Activated CD4-positive, alpha-beta T cell treated with anti-CD3 and anti-CD28 coated beads, Interleukin-2, amount 50 U/mL, for 48 hours (primary cell): ENCODE data around the gene ABCB4.
"Not testable (repeated sequence)": the region's sequence is repeated elsewhere in the genome, so short reads cannot be mapped to it uniquely, and the experiment has no call there.

ENCODE experiments used
- DNase-seq, 2 experiments: peaks; one replicate each; pipeline ENCODE4 v3.0.0-alpha.2; 2020

ABCB4 gene

GRCh38 chr7:87474533-87475358 lies 734 bp downstream of the ABCB4 start:
- no peak for DNase-seq

GRCh38 chr7:87473986-87474385 lies 1.5 kb downstream of the ABCB4 start:
- DNase-seq: no peak

- no peak for DNase-seq
These were observed 2.3 kb downstream of the ABCB4 start for GRCh38 chr7:87473192-87473591.

GRCh38 chr7:87471473-87471872 lies 4.0 kb downstream of the ABCB4 start:
- DNase-seq: no peak

GRCh38 chr7:87469204-87469603 lies 6.3 kb downstream of the ABCB4 start:
- not testable (repeated sequence) for DNase-seq

GRCh38 chr7:87465534-87465880 lies 10.0 kb downstream of the ABCB4 start:
- DNase-seq: not testable (repeated sequence)

- not testable (repeated sequence) for DNase-seq
These were observed 10.5 kb downstream of the ABCB4 start for GRCh38 chr7:87464830-87465533.

GRCh38 chr7:87463982-87464381 lies 11.5 kb downstream of the ABCB4 start:
- no peak for DNase-seq

GRCh38 chr7:87460444-87460843 lies 15.0 kb downstream of the ABCB4 start:
- not testable (repeated sequence) for DNase-seq

- no peak for DNase-seq
These were observed 15.5 kb downstream of the ABCB4 start for GRCh38 chr7:87459941-87460340.

GRCh38 chr7:87458148-87458547 lies 17.3 kb downstream of the ABCB4 start:
- DNase-seq: no peak

GRCh38 chr7:87456247-87456646 lies 19.2 kb downstream of the ABCB4 start:
- no peak for DNase-seq

GRCh38 chr7:87452279-87452678 lies 23.2 kb downstream of the ABCB4 start:
- DNase-seq: no peak

- no peak for DNase-seq
These were observed 24.3 kb downstream of the ABCB4 start for GRCh38 chr7:87451187-87451586.

GRCh38 chr7:87450706-87451105 lies 24.8 kb downstream of the ABCB4 start:
- DNase-seq: no peak

- no peak for DNase-seq
These were observed 27.1 kb downstream of the ABCB4 start for GRCh38 chr7:87448388-87448787.

- no peak for DNase-seq
These were observed 28.3 kb downstream of the ABCB4 start for GRCh38 chr7:87447116-87447635.

- no peak for DNase-seq
These were observed 29.6 kb downstream of the ABCB4 start for GRCh38 chr7:87445897-87446296.

GRCh38 chr7:87435546-87435945 lies 39.9 kb downstream of the ABCB4 start:
- no peak for DNase-seq

- DNase-seq: no peak
These were observed 42.9 kb downstream of the ABCB4 start for GRCh38 chr7:87432536-87432935.

- DNase-seq: no peak
These were observed 48.2 kb downstream of the ABCB4 start for GRCh38 chr7:87427288-87427687.

- no peak for DNase-seq
These were observed 49.3 kb downstream of the ABCB4 start for GRCh38 chr7:87426160-87426559.

GRCh38 chr7:87424075-87424474 lies 51.4 kb downstream of the ABCB4 start:
- DNase-seq: no peak

- DNase-seq: no peak
These were observed 55.3 kb downstream of the ABCB4 start for GRCh38 chr7:87420173-87420572.
